PC-3 (cell line): ENCODE measurements around the gene IFNA10. TPM values are rescaled to one million over a fixed set of nuclear protein-coding genes. Genes with fewer than 3 reads are reported as not detected.

Experiments
- ATAC-seq: fragments of 200-7000 bp; cut with Tn5 transposase; 2 replicates; pipeline ENCODE4 v1.9.1; 2020; ENCODE audit warnings: mild to moderate bottlenecking, moderate library complexity
- BruUV-seq: library from RNA; stranded (reverse); fragments of 400-500 nt; replicated peaks from 2 replicates; lab custom pipeline; 2021; lab: Mats Ljungman, UMichigan
- CTCF ChIA-PET: fragments of 300-600 bp; sonication (Branson Sonifier 250); formaldehyde crosslinking; loops from one replicate; lab custom pipeline; 2022; ENCODE audit warnings: antibody characterized with exemption; lab: Charles Lee
- POLR2A ChIA-PET: fragments of 300-600 bp; sonication (Branson Sonifier 250); formaldehyde crosslinking; loops from one replicate; lab custom pipeline; 2022; ENCODE audit warnings: antibody characterized with exemption; ENCODE audit not compliant: unreplicated experiment; lab: Charles Lee
- DNase-seq: peaks from one replicate; pipeline ENCODE4 v3.0.0-alpha.2; 2015
- H2AFZ ChIP-seq: fragments of 300-600 bp; sonication (generic); 2 replicates; pipeline ENCODE4 v1.6.0; 2016; ENCODE audit warnings: antibody characterized with exemption, low read length
- H3F3A ChIP-seq: fragments of 300-600 bp; sonication (generic); one replicate; pipeline ENCODE4 v1.6.0; 2017; ENCODE audit warnings: antibody characterized with exemption, low read length, control low read depth, mild to moderate bottlenecking; ENCODE audit not compliant: unreplicated experiment
- H3K27ac ChIP-seq: fragments of 300-600 bp; sonication (generic); 2 replicates; pipeline ENCODE4 v1.5.1; 2016; ENCODE audit warnings: mild to moderate bottlenecking, low read length
- H3K27me3 ChIP-seq: fragments of 300-600 bp; sonication (generic); 2 replicates; pipeline ENCODE4 v1.6.1; 2016; ENCODE audit warnings: low read length, mixed read lengths
- H3K36me3 ChIP-seq: fragments of 300-600 bp; sonication (generic); 2 replicates; pipeline ENCODE4 v1.6.1; 2016; ENCODE audit warnings: low read depth, mixed run types, low read length, mixed read lengths
- H3K4me1 ChIP-seq: fragments of 300-600 bp; sonication (generic); 2 replicates; pipeline ENCODE4 v1.5.1; 2016; ENCODE audit warnings: low read length; ENCODE audit not compliant: insufficient read depth
- H3K4me2 ChIP-seq: fragments of 300-600 bp; sonication (generic); 2 replicates; pipeline ENCODE4 v1.6.0; 2016; ENCODE audit warnings: low read length
- H3K4me3 ChIP-seq: fragments of 300-600 bp; sonication (generic); 2 replicates; pipeline ENCODE4 v1.5.1; 2016; ENCODE audit warnings: mild to moderate bottlenecking, low read length, mixed read lengths
- H3K79me2 ChIP-seq: fragments of 300-600 bp; sonication (generic); 2 replicates; pipeline ENCODE4 v1.6.1; 2017; ENCODE audit warnings: low read length, mixed read lengths
- H3K9ac ChIP-seq: fragments of 300-600 bp; sonication (generic); 2 replicates; pipeline ENCODE4 v1.6.0; 2016; ENCODE audit warnings: mild to moderate bottlenecking, low read length
- H3K9me2 ChIP-seq: fragments of 300-600 bp; sonication (generic); replicated peaks from 2 replicates; pipeline ENCODE4 v1.6.1; 2016; ENCODE audit warnings: mixed run types, low read length, mixed read lengths
- H3K9me3 ChIP-seq: fragments of 300-600 bp; sonication (generic); 2 replicates; pipeline ENCODE4 v1.6.1; 2016; ENCODE audit warnings: low read length, mixed read lengths
- H4K20me1 ChIP-seq: fragments of 300-600 bp; sonication (generic); 2 replicates; pipeline ENCODE4 v1.6.1; 2016; ENCODE audit warnings: low read length, mixed read lengths
- CTCF ChIP-seq: fragments of 300-600 bp; sonication (generic); conservative IDR thresholded peaks from 2 replicates; pipeline ENCODE4 v1.5.1; 2017; ENCODE audit warnings: antibody characterized with exemption, low read depth, mild to moderate bottlenecking, low read length
- EZH2 ChIP-seq: fragments of 300-600 bp; sonication (generic); IDR thresholded peaks from one replicate; pipeline ENCODE4 v1.6.1; 2017; ENCODE audit warnings: antibody characterized with exemption, mild to moderate bottlenecking, low read length; ENCODE audit not compliant: unreplicated experiment
- EZH2phosphoT487 ChIP-seq: fragments of 300-600 bp; sonication (generic); IDR thresholded peaks from 2 replicates; pipeline ENCODE4 v1.6.1; 2018; ENCODE audit warnings: mild to moderate bottlenecking, antibody characterized with exemption, low read length, borderline replicate concordance
- intact Hi-C: fragments of 100-400 bp; cut with micrococcal nuclease; formaldehyde crosslinking; loops from 2 replicates; pipeline ENCODE4 v1.9.0; 2023
- total RNA-seq: library from RNA; depleted of rRNA; stranded (reverse); fragments of >200 nt; gene quantifications from 2 replicates; pipeline ENCODE4 v1.2.3, GENCODE V29; 2014; rRNA removed

The IFNA10 gene
- total RNA-seq, 1 experiment from 2014 or later, result not detected

DNA sequence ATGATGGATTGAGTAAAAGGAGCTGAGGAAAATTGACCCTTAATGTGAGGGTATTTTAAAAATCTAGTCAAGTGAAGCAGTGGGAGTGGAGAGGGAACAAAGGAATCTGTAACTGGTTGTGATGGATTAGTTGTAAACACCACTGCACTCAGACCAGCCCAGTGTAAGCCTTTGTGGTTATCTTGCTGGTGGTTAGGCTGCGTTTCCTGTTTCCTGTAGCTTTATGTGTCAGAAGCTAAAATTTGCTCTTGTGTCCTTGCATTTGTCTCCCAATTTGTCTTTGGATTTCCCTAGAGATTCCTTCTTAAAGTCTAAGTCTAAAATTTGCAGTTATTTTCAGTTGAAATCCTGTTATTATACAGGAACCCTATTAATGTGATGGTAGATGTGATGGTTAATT, 46.8 kb downstream of the IFNA10 start:
- Histone ChIP-seq H3K9ac (no peak overlapping the region), H3K27ac (no peak overlapping the region), H3K4me2 (no peak overlapping the region), H3K4me3 (no peak overlapping the region), H3K9me3 (no peaks in the 10 kb centered on the region), H3F3A (no peaks in the 10 kb centered on the region), H3K36me3 (no peaks in the 10 kb centered on the region), H2AFZ (no peak overlapping the region), H3K79me2 (no peaks in the 10 kb centered on the region), H3K9me2 (no peaks in the 10 kb centered on the region), H4K20me1 (no peaks in the 10 kb centered on the region), H3K4me1 (no peaks in the 10 kb centered on the region), H3K27me3 (no peaks in the 10 kb centered on the region)
- ChIA-PET POLR2A (interaction anchor here (0.6 kb wide), 1 partner anchor 111 kb away, joined by 3 read pairs; no protein-coding TSS in a partner anchor), CTCF (no interaction called here)
- ATAC-seq (no peak), DNase-seq (no peak)
- intact Hi-C loops, result no loop called here
- BruUV-seq, result no TSS peak
- no peak for TF ChIP-seq CTCF
- TF ChIP-seq EZH2phosphoT487, result no peak
- no peak for TF ChIP-seq EZH2

Other genes starting within 250 kb of the IFNA10 start
- not detected in 2 replicates for gene HACD4, start 175.5 kb downstream of the IFNA10 start, total RNA-seq
- not detected in 2 replicates for gene IFNB1, start 129.2 kb downstream of the IFNA10 start, total RNA-seq
- gene IFNW1, start 65.3 kb downstream of the IFNA10 start, total RNA-seq, result not detected in 2 replicates
- not detected in 2 replicates for gene IFNA21, start 40.5 kb downstream of the IFNA10 start, total RNA-seq
- gene IFNA4, start 19.6 kb downstream of the IFNA10 start, total RNA-seq, result not detected in 2 replicates
- gene IFNA7, start 4.9 kb downstream of the IFNA10 start, total RNA-seq, result not detected in 2 replicates
- not detected in 2 replicates for gene IFNA16, start 10.2 kb upstream of the IFNA10 start, total RNA-seq
- gene IFNA17, start 21.1 kb upstream of the IFNA10 start, total RNA-seq, result not detected in 2 replicates
- not detected in 2 replicates for gene IFNA14, start 32.9 kb upstream of the IFNA10 start, total RNA-seq
- gene IFNA5, start 98.2 kb upstream of the IFNA10 start, total RNA-seq, result not detected in 2 replicates
- gene KLHL9, start 128.3 kb upstream of the IFNA10 start, total RNA-seq, result 7.5 and 11.2 TPM in 2 replicates
- gene IFNA6, start 143.7 kb upstream of the IFNA10 start, total RNA-seq, result not detected in 2 replicates
- gene IFNA13, start 160.9 kb upstream of the IFNA10 start, total RNA-seq, result not detected in 2 replicates
- gene IFNA2, start 178.3 kb upstream of the IFNA10 start, total RNA-seq, result not detected in 2 replicates
- not detected in 2 replicates for gene IFNA8, start 202.0 kb upstream of the IFNA10 start, total RNA-seq
- not detected in 2 replicates for gene IFNA1, start 233.3 kb upstream of the IFNA10 start, total RNA-seq